Neural cell (in vitro differentiated cells): ENCODE data around the gene PNCK.

ENCODE experiments used
- CTCF ChIP-seq: fragments of 450-650 bp; IDR thresholded peaks from 2 replicates; pipeline ENCODE4 v1.5.1; 2014; ENCODE audit warnings: antibody characterized with exemption, mild to moderate bottlenecking, moderate library complexity; ENCODE audit not compliant: poor library complexity, severe bottlenecking
- EP300 ChIP-seq: fragments of 450-650 bp; conservative IDR thresholded peaks from 2 replicates; pipeline ENCODE4 v1.6.1; 2014; ENCODE audit warnings: antibody characterized with exemption, mild to moderate bottlenecking, moderate library complexity; ENCODE audit not compliant: poor library complexity, severe bottlenecking
- EZH2 ChIP-seq: fragments of 200-600, 300-800 bp; shearing (Covaris generic), sonication (generic); IDR thresholded peaks from 2 replicates; pipeline ENCODE4 v1.6.1; 2014; ENCODE audit warnings: antibody characterized with exemption, low read length, borderline replicate concordance, mild to moderate bottlenecking; ENCODE audit not compliant: insufficient read depth, poor library complexity, severe bottlenecking
- MXI1 ChIP-seq: fragments of 450-650 bp; conservative IDR thresholded peaks from 2 replicates; pipeline ENCODE4 v1.6.1; 2014; ENCODE audit warnings: antibody characterized with exemption, mild to moderate bottlenecking; ENCODE audit not compliant: poor library complexity, severe bottlenecking
- POLR2AphosphoS5 ChIP-seq: IDR thresholded peaks from 2 replicates; pipeline ENCODE4 v1.6.1; 2012
- RAD21 ChIP-seq: fragments of 450-650 bp; conservative IDR thresholded peaks from 2 replicates; pipeline ENCODE4 v1.6.1; 2014; ENCODE audit warnings: antibody characterized with exemption, mild to moderate bottlenecking, moderate library complexity
- REST ChIP-seq: IDR thresholded peaks from 2 replicates; pipeline ENCODE4 v1.6.1; 2012; ENCODE audit warnings: borderline replicate concordance
- TAF1 ChIP-seq: IDR thresholded peaks from 2 replicates; pipeline ENCODE4 v1.6.1; 2012; ENCODE audit warnings: low read depth

GRCh38 chrX:153640045-153640686 is 33.4 kb downstream of the PNCK start:
- TF ChIP-seq MXI1 (no peak), CTCF (no peak), REST (no peak), EZH2 (no peak), RAD21 (no peak), POLR2AphosphoS5 (no peak), EP300 (no peak), TAF1 (no peak)
